NT2/D1 (cell line): ENCODE data around the gene ZNF23.

Experiments used
- YY1 ChIP-seq: IDR thresholded peaks from 2 replicates; pipeline ENCODE4 v1.6.1; 2011; ENCODE audit not compliant: insufficient read length, insufficient read depth
- ZNF274 ChIP-seq: IDR thresholded peaks from 2 replicates; pipeline ENCODE4 v1.6.1; 2011; ENCODE audit warnings: mild to moderate bottlenecking, low read depth, low read length

GRCh38 chr16:71425746-71426068 lies 36.3 kb downstream of the ZNF23 start:
- TF ChIP-seq YY1 = no peak
- no peak for TF ChIP-seq ZNF274
